ENCODE data around the gene KAZN. TPM values are rescaled to one million over a fixed set of nuclear protein-coding genes. Genes with fewer than 3 reads are reported as not detected.

The KAZN gene
- total and polyA plus RNA-seq, 2 of the 8 experiments (the other 6 are each of a cell fraction or from before 2014, with no cell fraction given), result 3.7 to 11.8 TPM

DNA sequence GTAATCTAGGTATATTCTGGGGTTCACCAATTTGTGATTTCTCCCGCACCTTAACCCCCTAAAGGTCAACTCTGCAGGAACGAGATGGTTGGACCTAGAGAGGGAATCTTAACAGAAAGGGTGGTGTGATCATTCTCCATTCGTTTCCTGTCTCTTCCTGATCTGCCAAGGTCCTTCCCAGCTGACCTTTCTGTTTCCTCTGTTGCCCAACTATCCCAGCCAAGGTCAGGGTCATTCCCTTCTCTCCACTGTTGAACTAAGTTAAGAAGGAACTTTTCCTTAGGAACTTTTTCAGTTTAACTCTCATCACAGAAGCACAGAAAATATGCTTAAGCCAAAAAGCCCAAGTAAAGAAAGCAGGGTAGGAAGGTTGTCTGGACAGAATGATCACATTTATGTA lies 49.3 kb downstream of the KAZN start:
- FAIRE-seq, result no peak
- TF ChIP-seq SIX5 (IDR thresholded peaks at IDR 0.05; ENCODE audit: low read depth, low read length) (no peak), ZNF274 (IDR thresholded peaks at IDR 0.05; ENCODE audit: borderline replicate concordance, extremely low read depth, low read length) (no peak), GABPA (IDR thresholded peaks at IDR 0.05; ENCODE audit: borderline replicate concordance, insufficient read depth, low read length) (no peak)

More for the DNA sequence above, 49.3 kb downstream of the KAZN start:
- Histone ChIP-seq H3K4me2 (ENCODE audit: insufficient read depth in 1 of 2, low read depth in 2 of 2, low read length in 2 of 2) (no peak overlapping the region), H3K23me2 (ENCODE audit: low read depth, low read length) (no peaks in the 10 kb centered on the region; the same call in 1 of the 2 replicates), H2BK12ac (ENCODE audit: low read depth, low read length) (no peak overlapping the region), H3K56ac (replicated peaks; ENCODE audit: insufficient read length, low read depth, low read length) (no peak overlapping the region), H3K4me3 (ENCODE audit: extremely low read depth in 1 of 4, insufficient read depth in 2 of 4, low read depth in 3 of 4, low read length in 4 of 4) (no peak overlapping the region), H3K18ac (ENCODE audit: extremely low read depth, low read length) (no peak overlapping the region), H3K14ac (ENCODE audit: insufficient read length) (no peak overlapping the region), H4K91ac (replicated peaks; ENCODE audit: insufficient read length, low read length) (no peak overlapping the region), H3K9ac (replicated peaks in 1 of 4; ENCODE audit: extremely low read depth in 1 of 4, low read depth in 3 of 4, low read length in 3 of 4) (no peak overlapping the region), H3K9me3 (ENCODE audit: insufficient read depth in 2 of 2, low read depth in 1 of 2, low read length in 1 of 2) (peaks cover 6 to 10% of the 10 kb centered on the region in 2 experiments; a peak in 3 of 4 replicates), H3K27ac (ENCODE audit: low read depth, low read length) (no peak overlapping the region), H4K20me1 (replicated peaks in 1 of 2; ENCODE audit: control insufficient read depth in 1 of 2, insufficient read depth in 2 of 2, low read length in 2 of 2) (peaks cover 0 to 2% of the 10 kb centered on the region in 2 experiments), H3K23ac (ENCODE audit: insufficient read length) (no peak overlapping the region), H3K4me1 (replicated peaks in 1 of 4; ENCODE audit: control insufficient read depth in 3 of 4, insufficient read depth in 4 of 4, low read length in 3 of 4) (no peaks in the 10 kb centered on the region), H3K27me3 (replicated peaks in 1 of 4; ENCODE audit: control insufficient read depth in 3 of 4, extremely low read depth in 1 of 4, insufficient read depth in 3 of 4, low read length in 3 of 4) (no peaks in the 10 kb centered on the region), H3K79me2 (ENCODE audit: control insufficient read depth in 1 of 2, insufficient read depth in 2 of 2, low read length in 2 of 2) (no peaks in the 10 kb centered on the region; a peak in 1 of 4 replicates), H2BK120ac (replicated peaks; ENCODE audit: low read depth, low read length) (no peak overlapping the region), H2AFZ (ENCODE audit: low read length) (no peak overlapping the region), H2AK5ac (ENCODE audit: low read depth, low read length) (no peak overlapping the region), H3K79me1 (ENCODE audit: low read depth, low read length) (no peaks in the 10 kb centered on the region), H3K36me3 (ENCODE audit: control insufficient read depth in 2 of 4, insufficient read depth in 4 of 4, low read length in 3 of 4) (no peaks in the 10 kb centered on the region), H4K5ac (ENCODE audit: insufficient read length, low read depth, low read length) (no peak overlapping the region), H2BK20ac (ENCODE audit: low read length) (no peak overlapping the region), H2BK15ac (ENCODE audit: low read length) (no peak overlapping the region), H4K8ac (ENCODE audit: extremely low read depth, insufficient read depth, low read length) (no peak overlapping the region), H2BK5ac (ENCODE audit: low read depth, low read length) (no peak overlapping the region), H3K4ac (replicated peaks; ENCODE audit: insufficient read length, low read depth, low read length) (no peak overlapping the region)
- POLR2A ChIA-PET (ENCODE audit: partially characterized antibody), result no interaction called here
- CTCF ChIA-PET (ENCODE audit: partially characterized antibody), result interaction anchor here (1.3 kb wide), 1 partner anchor 38 kb away, joined by 5 read pairs; no protein-coding TSS in a partner anchor
- DNase-seq (ENCODE audit: low read depth in 1 of 2, low spot score in 2 of 2), result no peak
- WGBS, 2 experiments (ENCODE audit: extremely low coverage in 1 of 2, insufficient coverage in 1 of 2, insufficient read length in 1 of 2, insufficient replicate concordance in 2 of 2, low coverage in 1 of 2, low lambda C conversion rate in 2 of 2, missing lambda C conversion rate in 1 of 2), result 89% methylated on average over 3 of the region's 3 CpGs; no CpG with 5 or more reads in 1 of the 2 experiments
